AG08395 (cell line): ENCODE measurements around the gene BCAP29.
"Not testable (repeated sequence)": the region's sequence is repeated elsewhere in the genome, so short reads cannot be mapped to it uniquely, and the experiment has no call there.

Experiments used
- DNase-seq: peaks from one replicate; pipeline ENCODE4 v3.0.0; 2012; ENCODE audit warnings: mixed read lengths, low spot score

Gene BCAP29

GRCh38 chr7:107579885-107580715 lies at the start of gene BCAP29:
TSS of gene BCAP29 (plus strand) at chr7:107580246. CDS start at chr7:107580773, 527 bp downstream.
- peak; percentile 75 for DNase-seq

DNA sequence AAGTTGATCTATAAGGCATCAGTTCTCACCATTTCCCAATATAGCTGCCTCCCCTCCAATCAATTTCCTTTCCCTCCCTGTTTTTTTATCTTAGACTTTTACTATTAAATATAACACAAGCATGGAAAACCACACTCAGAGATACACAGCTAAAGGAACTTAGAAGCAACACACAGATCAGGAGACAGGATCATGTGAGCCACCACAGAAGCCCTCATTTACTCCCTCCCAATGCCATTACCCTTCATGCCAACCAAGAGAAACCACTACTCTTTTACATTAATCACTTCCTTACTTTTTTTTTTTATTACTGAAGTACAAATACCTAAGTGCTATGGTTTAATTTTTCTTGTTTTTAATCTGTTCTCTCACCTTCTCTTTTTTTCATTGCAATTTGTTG lies 49.3 kb upstream of the BCAP29 start:
- DNase-seq: no peak

GRCh38 chr7:107534139-107534538 lies 45.9 kb upstream of the BCAP29 start:
- no peak for DNase-seq

DNA sequence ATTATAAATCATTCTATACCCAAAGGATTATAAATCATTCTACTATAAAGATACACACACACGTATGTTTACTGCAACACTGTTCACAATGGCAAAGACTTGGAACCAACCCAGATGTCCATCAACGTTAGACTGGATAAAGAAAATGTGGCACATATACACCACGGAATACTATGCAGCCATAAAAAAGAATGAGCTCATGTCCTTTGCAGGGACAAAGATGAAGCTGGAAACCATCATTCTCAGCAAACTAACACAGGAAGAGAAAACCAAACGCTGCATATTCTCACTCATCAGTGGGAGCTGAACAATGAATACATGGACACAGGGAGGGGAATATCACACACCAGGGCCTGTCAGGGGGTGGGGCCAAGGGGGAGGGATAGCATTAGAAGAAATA lies 42.8 kb upstream of the BCAP29 start:
- not testable (repeated sequence) for DNase-seq

DNA sequence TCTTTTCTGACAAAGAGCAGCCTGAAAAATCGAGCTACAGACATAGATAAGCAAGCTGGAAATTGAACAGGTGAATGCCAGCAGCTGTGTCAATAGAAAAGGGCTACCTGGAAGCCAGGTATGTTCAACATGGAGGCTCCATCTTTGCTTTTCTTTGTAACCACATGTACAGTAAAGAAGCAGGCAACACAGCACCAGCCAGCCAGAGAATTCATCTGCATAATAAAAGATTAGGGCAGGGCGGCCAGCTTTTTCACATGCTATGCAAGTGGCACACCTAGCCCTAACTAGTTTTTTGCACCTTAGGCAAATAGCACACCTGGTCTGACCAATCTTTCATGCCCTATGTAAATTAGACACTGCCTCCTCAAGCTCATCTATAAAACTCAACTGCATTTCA lies 42.0 kb upstream of the BCAP29 start:
- DNase-seq: no peak

DNA sequence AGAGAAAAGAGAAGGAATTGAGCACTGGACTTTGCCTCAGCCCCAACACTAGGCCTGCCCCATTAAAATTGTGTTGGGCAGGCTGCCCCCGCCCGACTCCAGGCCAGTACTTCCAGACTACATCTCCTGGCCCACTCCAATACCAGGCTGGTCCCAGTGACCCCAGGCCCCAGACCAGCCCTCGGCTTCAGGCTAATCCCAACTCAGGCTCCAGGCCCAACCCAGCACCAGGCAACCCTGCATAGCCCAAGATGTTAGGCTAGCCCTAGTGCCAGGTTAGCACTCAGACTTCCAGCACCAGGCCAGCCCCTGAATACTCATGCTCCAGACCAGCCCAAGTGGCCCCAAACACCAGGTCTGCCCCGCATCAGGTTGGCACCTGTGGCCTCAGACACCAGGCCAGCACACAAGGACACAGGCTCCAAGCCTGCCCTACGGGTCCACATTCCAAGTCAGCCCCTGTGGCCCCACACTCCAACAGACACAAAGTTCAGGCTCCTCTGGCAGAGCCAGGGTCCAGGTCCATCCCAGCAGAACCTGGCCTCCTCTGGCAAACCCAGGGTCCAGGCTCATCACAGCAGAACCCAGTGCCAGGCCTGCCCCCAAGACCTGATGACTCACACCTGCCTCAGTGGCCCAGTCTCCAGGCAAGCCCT lies 36.6 kb upstream of the BCAP29 start:
- no peak for DNase-seq

DNA sequence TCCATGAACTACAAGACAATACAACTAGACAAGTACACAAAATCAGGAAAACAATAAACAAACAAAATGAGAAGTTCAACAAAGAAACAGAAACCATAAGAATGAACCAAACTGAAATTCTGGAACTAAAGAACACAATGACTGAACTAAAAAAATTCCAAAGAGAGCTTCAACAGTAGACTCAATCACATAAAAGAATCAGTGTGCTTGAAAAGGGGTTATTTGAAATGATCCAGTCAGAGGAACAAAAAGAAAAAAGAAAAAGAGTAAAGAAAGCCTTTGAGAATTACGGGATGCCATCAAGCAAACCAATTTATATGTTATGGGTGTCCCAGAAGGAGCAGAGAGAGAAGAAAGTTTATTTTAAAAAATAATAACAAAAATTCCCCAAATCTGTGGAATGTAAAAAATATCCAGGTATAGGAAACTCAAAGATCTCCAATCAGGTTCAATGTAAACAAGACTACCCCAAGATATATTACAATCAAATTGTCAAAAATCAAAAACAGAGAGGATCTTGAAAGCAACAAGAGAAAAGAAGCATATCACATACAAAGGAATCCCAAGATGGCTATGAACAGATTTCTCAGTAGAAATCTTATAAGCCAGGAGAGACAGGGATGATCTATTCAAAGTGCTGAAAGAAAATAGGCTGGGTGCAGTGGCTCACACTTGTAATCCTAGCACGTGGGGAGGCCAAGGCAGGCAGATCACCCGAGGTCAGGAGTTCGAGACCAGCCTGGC lies 35.0 kb upstream of the BCAP29 start:
- DNase-seq: no peak

- DNase-seq: no peak
These were observed 28.1 kb upstream of the BCAP29 start for GRCh38 chr7:107551936-107552335.

DNA sequence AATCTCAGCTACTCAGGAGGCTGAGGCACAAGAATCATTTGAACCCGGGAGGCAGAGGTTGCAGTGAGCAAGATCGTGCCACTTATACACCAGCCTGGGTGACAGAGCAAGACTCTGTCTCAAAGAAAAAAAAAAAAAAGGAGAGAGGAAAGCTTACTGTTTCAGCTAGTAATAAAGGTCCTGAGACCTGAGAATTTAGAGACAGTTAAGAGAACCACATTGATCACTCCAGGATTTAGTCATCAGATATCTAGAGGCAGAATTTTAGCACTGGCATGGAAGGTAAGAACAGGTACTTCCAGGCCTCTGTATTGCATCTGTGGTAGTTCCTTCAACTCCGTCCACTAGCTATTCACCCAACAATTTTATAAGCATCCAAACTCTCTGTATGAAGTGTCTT lies 24.2 kb upstream of the BCAP29 start:
- no peak for DNase-seq

- DNase-seq: peak; percentile 42
These were observed 20.2 kb upstream of the BCAP29 start for GRCh38 chr7:107559864-107560263.

DNA sequence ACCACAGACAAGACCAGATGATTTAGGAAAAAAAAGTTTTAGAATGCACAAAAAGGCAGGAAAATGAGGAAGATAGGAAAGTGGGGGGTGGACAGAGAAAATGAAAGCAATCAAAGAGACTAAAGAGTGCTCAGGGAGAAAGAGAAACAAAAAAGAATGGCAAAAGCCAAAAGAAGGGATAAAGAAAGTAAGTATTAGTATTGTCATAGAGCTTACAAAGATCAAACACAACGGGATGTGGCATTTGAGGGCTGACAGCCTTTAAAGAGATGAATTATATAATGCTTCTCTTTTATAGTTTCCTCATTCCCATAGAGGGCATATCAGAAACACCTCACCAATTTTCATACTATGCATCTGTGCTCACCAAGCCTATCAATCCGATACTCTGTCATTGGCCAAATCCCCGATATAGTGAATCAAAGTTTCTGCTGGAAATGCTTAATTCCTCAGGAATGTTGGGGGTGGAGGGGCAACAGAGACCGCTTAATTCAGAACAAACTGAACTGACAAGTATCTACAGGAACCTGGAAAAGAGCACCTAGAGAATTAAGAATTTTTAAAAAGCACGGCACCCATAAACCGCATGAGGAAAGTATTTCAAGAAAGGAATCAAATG lies 19.0 kb upstream of the BCAP29 start:
- DNase-seq: no peak

GRCh38 chr7:107563081-107563774 lies 16.8 kb upstream of the BCAP29 start:
- peak; percentile 21 for DNase-seq

GRCh38 chr7:107563775-107564552 lies 16.1 kb upstream of the BCAP29 start, which contains the start of the genes COG5 and DUS4L:
TSS of gene COG5 (minus strand) at chr7:107563920. CDS start at chr7:107563896, 24 bp downstream.
TSS of gene DUS4L (plus strand) at chr7:107563971. CDS start at chr7:107567071, 3,100 bp downstream.
- peak; percentile 83 for DNase-seq

- peak; percentile 67 for DNase-seq
These were observed 15.3 kb upstream of the BCAP29 start for GRCh38 chr7:107564553-107565298.

GRCh38 chr7:107570298-107570697 lies 9.7 kb upstream of the BCAP29 start:
- no peak for DNase-seq

GRCh38 chr7:107573537-107573936 lies 6.5 kb upstream of the BCAP29 start:
- DNase-seq: no peak

DNA sequence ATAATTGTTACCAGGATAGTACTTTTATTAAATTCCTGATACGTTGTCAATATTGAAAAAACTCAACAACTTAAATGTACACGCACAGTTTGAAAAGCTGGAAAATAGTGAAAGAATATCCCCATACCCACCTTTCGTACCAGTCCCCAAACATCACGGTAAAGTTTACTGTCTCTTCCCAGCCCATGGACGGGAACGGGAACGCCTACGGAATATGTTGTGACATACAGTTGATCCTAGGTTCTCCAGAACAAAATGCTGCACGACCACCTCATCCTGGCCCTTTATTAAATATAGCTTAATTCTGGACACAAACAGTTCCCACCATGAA lies 527 bp upstream of the BCAP29 start:
- DNase-seq: peak; percentile 23

DNA sequence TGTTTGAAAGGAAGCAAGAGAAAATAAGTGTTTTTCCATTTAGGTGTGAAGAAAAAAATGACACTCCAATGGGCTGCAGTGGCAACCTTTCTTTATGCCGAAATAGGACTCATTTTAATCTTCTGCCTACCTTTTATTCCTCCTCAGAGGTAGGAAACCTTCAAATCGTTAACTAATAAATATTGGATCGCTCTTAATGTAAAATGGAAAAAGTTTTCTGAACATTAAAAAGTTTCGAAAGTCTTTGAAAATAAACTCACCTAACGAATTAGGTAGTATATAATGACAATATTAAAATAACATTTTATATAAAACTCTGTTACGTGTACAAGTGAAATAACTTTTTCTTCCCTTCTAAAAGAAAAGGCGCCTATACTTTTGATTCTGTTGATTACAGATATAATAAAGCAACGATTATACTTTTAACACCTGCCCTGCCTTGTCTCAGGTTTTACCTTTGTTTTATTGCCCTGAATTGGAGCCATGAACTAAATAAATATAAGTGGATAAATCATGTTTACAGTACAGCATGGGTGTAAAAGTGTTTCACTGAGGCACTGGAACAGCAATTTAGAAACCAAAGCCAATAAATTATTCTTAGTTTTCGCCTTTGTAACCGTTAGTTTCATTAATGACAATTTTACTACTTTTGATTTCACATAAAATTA lies 804 bp downstream of the BCAP29 start:
- DNase-seq: no peak

DNA sequence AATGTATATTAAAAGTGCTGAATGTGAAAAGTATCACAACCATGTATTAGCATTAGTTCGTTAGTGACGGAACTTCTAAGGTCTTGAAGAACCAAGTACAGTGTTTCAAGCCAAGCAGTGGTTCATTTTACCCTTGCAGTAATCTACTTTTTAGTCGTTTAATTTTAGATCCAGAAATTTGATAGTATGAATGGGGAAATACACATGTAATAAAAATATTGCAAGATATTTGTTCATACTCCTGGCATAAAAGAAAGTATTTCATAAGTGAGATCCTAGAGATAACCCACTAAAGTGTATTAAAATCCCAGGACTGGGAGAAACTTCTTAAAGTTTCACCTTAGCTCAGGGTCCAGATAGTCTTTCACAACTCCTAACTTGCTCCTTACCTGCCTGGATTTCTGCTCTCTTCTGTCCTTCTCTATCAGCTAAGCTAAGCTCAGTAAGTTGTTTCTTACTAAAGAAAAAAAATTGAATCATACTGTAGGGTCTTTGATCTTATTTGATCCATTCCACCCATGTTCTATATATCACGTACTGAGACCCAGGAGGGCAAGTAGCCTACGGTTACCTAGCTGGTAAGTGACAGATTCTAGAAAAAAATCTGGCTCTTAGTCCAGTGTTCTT lies 1.5 kb downstream of the BCAP29 start:
- DNase-seq: no peak
